Fibroblast of pulmonary artery (primary cell): Measurements from ENCODE around the gene ESD.

Experiments used
- DNase-seq: peaks from one replicate; pipeline ENCODE4 v3.0.0-alpha.2; 2010; ENCODE audit warnings: low read depth
- H3K4me3 ChIP-seq: replicated peaks from 2 replicates; pipeline ENCODE4 v1.5.1; 2011; ENCODE audit warnings: low read depth, mild to moderate bottlenecking, control low read depth, low read length, moderate library complexity
- CTCF ChIP-seq: IDR thresholded peaks from 2 replicates; pipeline ENCODE4 v1.5.1; 2011; ENCODE audit warnings: mild to moderate bottlenecking, control low read depth, low read length, inconsistent platforms; ENCODE audit errors: missing control alignments

Gene ESD

GRCh38 chr13:46796515-46797474, at the start of gene ESD:
ESD (minus strand) TSS chr13:46797161; CDS start chr13:46791413, 5,748 bp downstream.
- TF ChIP-seq CTCF = no peak
- H3K4me3 ChIP-seq = peak within 1 kb of the TSS; percentile 79
- DNase-seq = peak; percentile 90

GRCh38 chr13:46846726-46847125, 49.8 kb upstream of the ESD start:
- DNase-seq = no peak
- no peak overlapping the region for H3K4me3 ChIP-seq
- no peak for TF ChIP-seq CTCF

- no peak overlapping the region for H3K4me3 ChIP-seq
- no peak for TF ChIP-seq CTCF
- no peak for DNase-seq
Measured at GRCh38 chr13:46845146-46845545, 48.2 kb upstream of the ESD start.

- H3K4me3 ChIP-seq = no peak overlapping the region
- peak; percentile 8 for DNase-seq
- TF ChIP-seq CTCF = no peak
Measured at GRCh38 chr13:46844431-46844830, 47.5 kb upstream of the ESD start.

- H3K4me3 ChIP-seq = no peak overlapping the region
- DNase-seq = no peak
- no peak for TF ChIP-seq CTCF
Measured at GRCh38 chr13:46839399-46839798, 42.4 kb upstream of the ESD start.

GRCh38 chr13:46834657-46835056, 37.7 kb upstream of the ESD start:
- H3K4me3 ChIP-seq = no peak overlapping the region
- TF ChIP-seq CTCF = no peak
- no peak for DNase-seq
